ENCODE results near the gene ROR1.
A peak's percentile ranks its signal among the peaks of the same experiment; 100 is the strongest.

GRCh38 chr1:63915121-63915520 is 141.3 kb downstream of the ROR1 start:
- TF ChIP-seq, protein P1, sequence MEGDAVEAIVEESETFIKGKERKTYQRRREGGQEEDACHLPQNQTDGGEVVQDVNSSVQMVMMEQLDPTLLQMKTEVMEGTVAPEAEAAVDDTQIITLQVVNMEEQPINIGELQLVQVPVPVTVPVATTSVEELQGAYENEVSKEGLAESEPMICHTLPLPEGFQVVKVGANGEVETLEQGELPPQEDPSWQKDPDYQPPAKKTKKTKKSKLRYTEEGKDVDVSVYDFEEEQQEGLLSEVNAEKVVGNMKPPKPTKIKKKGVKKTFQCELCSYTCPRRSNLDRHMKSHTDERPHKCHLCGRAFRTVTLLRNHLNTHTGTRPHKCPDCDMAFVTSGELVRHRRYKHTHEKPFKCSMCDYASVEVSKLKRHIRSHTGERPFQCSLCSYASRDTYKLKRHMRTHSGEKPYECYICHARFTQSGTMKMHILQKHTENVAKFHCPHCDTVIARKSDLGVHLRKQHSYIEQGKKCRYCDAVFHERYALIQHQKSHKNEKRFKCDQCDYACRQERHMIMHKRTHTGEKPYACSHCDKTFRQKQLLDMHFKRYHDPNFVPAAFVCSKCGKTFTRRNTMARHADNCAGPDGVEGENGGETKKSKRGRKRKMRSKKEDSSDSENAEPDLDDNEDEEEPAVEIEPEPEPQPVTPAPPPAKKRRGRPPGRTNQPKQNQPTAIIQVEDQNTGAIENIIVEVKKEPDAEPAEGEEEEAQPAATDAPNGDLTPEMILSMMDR (IDR thresholded peaks at IDR 0.05; ENCODE audit: borderline replicate concordance, extremely low read depth, low read length, poor library complexity, severe bottlenecking), result peak; percentile 23
- TF ChIP-seq EZH2 (IDR thresholded peaks at IDR 0.05; ENCODE audit: borderline replicate concordance, low read depth, low read length, severe bottlenecking), result no peak
